GM12874 (cell line): ENCODE results near the gene CRTC1.

Experiments used
- CTCF ChIP-seq: IDR thresholded peaks from 2 replicates; pipeline ENCODE4 v1.5.1; 2011; ENCODE audit warnings: low read depth, mild to moderate bottlenecking, control low read depth, low read length, moderate library complexity; ENCODE audit not compliant: insufficient read depth

The CRTC1 gene

GRCh38 chr19:18655173-18655844 lies 28.2 kb upstream of the CRTC1 start:
- TF ChIP-seq CTCF: no peak

GRCh38 chr19:18656337-18657086 lies 27.0 kb upstream of the CRTC1 start:
- TF ChIP-seq CTCF: no peak

GRCh38 chr19:18657590-18658365 lies 25.7 kb upstream of the CRTC1 start:
- no peak for TF ChIP-seq CTCF

GRCh38 chr19:18658366-18658855 lies 25.1 kb upstream of the CRTC1 start:
- no peak for TF ChIP-seq CTCF

GRCh38 chr19:18659281-18660050 lies 24.0 kb upstream of the CRTC1 start:
- no peak for TF ChIP-seq CTCF

- no peak for TF ChIP-seq CTCF
Observed at GRCh38 chr19:18660051-18660910, 23.2 kb upstream of the CRTC1 start.
